HG02798 (cell line): ENCODE measurements around the gene MRPL52.
"Not testable (repeated sequence)": the region's sequence is repeated elsewhere in the genome, so short reads cannot be mapped to it uniquely, and the experiment has no call there.

ENCODE experiments used
- ATAC-seq: cut with Tn5 transposase; IDR thresholded peaks from one replicate; pipeline ENCODE4 v1.9.1; 2021; ENCODE audit warnings: mild to moderate bottlenecking; ENCODE audit not compliant: unreplicated experiment, poor library complexity

Gene MRPL52

DNA sequence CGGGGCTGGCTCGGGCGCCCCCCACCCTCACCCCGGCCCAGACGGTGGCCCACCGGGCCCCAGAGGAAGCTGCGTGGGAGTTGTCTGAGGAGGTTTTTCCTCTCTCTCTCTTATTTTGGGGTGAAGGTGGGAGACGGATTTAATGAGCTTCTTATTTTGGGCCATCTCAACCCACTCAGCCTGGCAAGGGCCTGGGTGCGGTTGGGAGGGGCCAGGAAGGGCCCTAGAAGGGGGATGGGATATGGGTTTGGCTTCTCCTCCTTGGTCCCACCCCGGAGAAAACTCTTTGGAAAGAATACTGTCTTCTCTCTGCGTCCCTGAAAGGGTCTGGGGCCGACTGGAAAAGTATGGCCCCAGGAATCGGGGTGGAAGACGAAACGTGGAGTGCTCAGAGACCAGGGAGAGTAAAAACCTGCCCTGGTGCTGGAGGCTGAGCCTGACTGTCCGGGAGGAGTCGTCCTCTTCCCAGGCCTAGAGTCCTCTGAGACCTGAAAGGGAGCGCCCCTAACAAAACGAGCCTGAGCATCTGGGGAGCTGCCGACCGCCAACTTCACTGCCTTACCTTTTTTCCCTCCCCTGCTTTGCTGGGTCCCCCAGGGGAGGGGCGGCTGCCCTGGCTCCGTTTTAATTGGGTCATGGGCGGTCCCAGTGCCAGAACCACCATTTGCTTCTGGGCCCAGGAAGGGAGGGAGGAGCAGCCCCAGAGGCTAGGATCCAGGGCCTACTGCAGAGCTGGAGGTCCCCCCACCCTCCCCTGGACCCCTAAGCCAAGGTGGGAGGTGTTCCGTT is 8.3 kb downstream of the MRPL52 start:
- no peak for ATAC-seq

DNA sequence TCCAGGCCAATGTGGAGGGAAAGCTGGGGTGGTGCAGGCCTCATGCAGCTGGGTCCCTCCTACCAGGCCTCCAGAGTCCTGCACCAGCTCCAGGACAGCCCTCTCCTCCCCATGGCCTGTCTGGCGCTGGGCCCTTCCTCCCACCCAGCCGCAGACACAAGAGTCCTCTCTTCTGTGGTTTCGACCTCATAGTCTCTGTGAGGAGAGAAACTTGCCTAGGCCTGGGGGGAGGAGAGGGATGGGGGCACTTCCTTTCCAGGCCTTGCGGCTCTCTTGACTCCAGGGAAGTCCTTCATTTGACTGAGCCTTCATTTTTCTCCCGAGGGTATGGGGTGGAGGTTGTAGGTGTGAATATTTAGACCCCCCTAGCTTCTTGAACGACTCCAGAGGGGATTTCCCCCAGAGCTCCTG is 8.9 kb downstream of the MRPL52 start:
- ATAC-seq: no peak

DNA sequence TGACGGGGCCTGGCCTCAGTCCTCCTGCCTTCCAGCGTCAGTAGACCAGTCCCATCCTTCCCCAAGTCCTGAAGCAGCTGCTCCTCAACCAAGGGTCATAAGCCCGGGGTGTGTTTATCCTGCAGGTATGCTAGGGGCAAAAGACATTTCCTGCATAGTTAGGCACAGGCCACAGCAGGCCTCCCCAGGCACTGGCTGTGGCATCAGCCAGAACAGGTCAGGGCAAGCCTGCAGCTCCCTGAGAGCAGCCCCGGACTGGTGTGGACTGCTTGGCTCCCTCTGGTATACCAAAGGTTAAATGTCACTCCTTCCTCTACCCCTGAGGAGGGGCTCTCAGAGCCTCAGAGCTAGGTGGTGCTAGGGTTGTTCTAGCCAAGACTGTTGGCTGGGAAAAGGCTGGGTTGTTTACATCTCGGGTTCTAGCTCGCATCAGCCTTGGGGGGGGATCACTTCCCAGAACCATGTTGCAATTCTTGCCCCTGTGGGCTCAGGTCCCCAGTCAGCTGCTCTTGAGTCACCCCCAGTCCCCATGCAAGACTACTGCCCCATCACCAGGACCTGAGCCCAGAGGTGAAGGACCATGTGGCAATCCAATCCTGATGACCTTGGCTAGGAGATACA is 9.6 kb downstream of the MRPL52 start:
- no peak for ATAC-seq

DNA sequence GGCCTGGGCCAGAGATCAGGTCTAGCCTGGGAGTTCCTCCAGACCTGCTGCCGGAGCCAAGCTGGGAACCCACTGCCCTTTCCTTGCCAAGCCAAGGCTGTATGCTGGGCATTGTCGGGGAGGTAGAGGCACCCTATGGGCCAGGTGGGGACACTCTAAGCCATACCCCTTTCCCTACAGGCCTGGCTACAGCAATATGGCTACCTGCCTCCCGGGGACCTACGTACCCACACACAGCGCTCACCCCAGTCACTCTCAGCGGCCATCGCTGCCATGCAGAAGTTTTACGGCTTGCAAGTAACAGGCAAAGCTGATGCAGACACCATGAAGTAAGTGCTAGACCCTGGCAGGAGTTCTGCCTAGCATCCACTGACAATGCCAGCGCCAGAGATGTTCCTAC is 11.6 kb downstream of the MRPL52 start:
- no peak for ATAC-seq

DNA sequence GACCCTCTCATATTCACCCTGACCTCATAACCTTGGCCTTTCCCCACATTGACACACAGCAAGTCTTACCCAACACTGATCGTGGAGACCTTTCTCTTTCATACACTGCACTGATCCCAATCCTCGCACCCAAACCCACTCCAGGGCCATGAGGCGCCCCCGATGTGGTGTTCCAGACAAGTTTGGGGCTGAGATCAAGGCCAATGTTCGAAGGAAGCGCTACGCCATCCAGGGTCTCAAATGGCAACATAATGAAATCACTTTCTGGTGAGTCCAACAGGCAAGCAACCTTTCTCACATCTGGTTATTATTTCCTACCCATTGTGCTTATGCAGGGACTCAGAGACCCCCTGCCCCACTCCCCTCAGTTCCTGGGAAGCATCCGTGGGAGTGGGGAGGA is 12.1 kb downstream of the MRPL52 start:
- no peak for ATAC-seq

DNA sequence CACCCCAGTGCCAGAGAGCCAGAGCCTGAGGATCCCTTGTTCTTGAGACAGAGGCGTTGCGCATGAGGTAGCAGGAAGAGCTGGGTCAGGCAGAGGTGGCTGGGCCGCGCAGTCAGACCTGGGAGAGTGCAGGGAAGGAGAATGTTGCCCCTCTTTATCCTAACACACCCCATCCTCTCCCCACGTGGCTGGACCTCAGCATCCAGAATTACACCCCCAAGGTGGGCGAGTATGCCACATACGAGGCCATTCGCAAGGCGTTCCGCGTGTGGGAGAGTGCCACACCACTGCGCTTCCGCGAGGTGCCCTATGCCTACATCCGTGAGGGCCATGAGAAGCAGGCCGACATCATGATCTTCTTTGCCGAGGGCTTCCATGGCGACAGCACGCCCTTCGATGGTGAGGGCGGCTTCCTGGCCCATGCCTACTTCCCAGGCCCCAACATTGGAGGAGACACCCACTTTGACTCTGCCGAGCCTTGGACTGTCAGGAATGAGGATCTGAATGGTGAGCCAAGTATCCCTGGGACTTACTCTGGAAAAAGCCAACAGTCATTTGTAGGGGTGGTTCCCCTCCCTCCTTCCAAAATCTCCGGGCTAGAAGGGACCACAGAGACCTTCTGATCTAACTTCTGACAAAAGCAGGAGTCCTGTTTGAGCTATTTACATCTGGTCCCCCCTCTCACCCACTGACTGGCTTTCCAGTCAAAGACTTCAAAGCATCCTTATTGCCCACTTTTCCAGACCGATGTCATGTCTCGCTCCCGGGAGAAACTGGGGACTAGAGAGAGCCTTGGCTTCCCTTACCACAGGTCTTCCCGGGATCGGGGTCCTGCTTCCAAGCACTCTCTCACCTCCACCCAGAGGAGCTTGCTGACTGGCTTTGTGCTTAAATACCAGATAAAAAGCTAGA is 12.8 kb downstream of the MRPL52 start:
- no peak for ATAC-seq

DNA sequence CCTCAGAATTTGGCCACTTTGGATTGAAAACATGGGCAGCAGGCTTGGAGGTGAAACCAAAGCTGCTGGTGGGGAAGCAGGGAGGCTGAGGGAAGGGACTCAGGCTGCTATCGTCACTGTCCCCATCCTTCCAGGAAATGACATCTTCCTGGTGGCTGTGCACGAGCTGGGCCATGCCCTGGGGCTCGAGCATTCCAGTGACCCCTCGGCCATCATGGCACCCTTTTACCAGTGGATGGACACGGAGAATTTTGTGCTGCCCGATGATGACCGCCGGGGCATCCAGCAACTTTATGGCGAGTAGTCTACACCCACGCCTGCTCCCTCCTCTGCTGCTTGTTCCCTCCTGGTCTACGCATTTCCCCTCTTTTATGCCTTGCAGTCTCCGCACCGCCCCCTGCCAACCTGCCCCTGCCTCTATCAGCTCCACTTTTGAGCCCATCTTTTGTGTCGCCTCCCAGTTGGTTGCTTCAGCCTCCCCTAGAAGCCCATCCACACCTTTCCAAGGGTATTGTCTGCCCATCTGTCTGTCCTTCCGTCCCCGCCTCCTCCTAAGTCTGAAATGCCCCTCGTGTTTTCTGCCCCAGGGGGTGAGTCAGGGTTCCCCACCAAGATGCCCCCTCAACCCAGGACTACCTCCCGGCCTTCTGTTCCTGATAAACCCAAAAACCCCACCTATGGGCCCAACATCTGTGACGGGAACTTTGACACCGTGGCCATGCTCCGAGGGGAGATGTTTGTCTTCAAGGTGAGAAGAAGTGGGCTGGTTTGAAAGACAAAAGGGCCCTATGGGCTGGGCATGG is 13.6 kb downstream of the MRPL52 start:
- no peak for ATAC-seq

DNA sequence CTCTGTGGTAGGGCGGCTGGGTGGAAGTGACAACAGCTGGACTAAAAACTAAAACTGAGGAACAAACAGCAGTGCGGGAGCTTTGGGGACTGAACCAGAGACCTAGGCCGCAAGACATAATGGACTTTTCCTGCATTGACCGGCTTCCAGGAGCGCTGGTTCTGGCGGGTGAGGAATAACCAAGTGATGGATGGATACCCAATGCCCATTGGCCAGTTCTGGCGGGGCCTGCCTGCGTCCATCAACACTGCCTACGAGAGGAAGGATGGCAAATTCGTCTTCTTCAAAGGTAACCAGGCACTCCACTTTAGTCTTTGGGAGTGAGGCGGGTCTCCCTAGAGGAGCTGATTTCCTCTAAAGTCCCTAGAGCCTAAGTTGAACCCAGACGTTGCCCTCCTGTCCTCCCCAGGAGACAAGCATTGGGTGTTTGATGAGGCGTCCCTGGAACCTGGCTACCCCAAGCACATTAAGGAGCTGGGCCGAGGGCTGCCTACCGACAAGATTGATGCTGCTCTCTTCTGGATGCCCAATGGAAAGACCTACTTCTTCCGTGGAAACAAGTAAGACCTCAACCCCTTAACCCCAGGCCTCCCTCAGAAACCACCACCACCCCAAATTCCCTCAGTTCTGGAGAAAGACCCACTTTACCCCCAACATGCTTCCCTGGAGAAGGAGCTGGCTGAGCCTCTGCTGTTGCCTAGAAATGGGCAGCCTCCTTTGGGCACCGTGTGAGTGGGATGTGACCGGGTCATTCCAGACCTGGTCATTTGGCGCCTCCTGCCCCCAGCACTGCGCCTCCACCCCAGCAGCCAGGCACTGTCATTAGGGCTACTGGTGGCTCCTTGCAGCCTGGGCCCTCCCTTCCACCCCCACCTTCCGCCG is 14.8 kb downstream of the MRPL52 start:
- no peak for ATAC-seq

DNA sequence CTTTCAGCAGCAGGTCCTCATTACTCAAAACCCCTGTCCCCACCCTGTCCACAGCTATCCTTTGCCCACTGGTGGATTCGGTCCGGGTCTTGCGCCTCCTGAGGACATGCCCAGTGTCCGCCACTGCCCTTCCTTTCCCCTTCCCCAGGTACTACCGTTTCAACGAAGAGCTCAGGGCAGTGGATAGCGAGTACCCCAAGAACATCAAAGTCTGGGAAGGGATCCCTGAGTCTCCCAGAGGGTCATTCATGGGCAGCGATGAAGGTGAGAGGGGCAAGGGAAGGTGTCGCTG is 15.4 kb downstream of the MRPL52 start:
- ATAC-seq: no peak

DNA sequence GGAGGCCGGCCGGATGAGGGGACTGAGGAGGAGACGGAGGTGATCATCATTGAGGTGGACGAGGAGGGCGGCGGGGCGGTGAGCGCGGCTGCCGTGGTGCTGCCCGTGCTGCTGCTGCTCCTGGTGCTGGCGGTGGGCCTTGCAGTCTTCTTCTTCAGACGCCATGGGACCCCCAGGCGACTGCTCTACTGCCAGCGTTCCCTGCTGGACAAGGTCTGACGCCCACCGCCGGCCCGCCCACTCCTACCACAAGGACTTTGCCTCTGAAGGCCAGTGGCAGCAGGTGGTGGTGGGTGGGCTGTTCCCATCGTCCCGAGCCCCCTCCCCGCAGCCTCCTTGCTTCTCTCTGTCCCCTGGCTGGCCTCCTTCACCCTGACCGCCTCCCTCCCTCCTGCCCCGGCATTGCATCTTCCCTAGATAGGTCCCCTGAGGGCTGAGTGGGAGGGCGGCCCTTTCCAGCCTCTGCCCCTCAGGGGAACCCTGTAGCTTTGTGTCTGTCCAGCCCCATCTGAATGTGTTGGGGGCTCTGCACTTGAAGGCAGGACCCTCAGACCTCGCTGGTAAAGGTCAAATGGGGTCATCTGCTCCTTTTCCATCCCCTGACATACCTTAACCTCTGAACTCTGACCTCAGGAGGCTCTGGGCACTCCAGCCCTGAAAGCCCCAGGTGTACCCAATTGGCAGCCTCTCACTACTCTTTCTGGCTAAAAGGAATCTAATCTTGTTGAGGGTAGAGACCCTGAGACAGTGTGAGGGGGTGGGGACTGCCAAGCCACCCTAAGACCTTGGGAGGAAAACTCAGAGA is 16.3 kb downstream of the MRPL52 start:
- ATAC-seq: no peak

DNA sequence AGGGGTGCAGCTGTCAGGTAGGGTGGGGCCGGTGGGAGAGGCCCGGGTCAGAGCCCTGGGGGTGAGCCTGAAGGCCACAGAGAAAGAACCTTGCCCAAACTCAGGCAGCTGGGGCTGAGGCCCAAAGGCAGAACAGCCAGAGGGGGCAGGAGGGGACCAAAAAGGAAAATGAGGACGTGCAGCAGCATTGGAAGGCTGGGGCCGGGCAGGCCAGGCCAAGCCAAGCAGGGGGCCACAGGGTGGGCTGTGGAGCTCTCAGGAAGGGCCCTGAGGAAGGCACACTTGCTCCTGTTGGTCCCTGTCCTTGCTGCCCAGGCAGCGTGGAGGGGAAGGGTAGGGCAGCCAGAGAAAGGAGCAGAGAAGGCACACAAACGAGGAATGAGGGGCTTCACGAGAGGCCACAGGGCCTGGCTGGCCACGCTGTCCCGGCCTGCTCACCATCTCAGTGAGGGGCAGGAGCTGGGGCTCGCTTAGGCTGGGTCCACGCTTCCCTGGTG is 17.2 kb downstream of the MRPL52 start:
- no peak for ATAC-seq

DNA sequence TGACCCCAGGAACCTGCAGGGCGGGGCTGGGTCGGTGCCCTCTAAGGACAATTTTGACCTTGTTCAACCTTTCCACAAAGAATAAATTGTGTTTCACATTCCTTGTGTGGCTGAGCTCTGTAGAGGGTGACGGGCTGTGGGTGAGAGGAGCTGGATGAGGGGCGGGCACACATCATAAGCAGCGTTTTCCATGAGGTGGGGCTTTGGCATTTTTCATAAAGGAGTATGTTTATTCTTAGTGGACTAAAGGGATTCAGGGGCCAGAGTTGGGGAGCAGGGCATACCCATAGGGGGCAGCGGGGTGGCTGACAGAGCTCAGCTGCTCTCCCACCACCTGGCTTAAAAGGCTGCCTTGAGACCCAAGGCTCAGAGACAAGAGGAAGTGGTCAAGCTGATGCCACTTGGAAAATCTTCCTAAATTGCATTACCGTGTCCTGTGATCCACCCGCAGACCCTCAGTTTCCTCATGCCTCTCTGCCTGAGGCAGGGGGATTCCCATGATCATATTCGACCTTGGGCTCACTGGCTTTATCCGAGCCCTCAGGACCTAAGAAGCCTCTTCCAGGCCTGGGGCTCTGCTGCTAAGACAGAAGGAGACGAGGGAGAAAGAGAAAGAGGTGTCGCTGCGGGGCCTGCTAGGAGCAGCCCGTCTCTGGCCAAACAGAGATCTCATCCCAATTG is 18.1 kb downstream of the MRPL52 start:
- no peak for ATAC-seq

DNA sequence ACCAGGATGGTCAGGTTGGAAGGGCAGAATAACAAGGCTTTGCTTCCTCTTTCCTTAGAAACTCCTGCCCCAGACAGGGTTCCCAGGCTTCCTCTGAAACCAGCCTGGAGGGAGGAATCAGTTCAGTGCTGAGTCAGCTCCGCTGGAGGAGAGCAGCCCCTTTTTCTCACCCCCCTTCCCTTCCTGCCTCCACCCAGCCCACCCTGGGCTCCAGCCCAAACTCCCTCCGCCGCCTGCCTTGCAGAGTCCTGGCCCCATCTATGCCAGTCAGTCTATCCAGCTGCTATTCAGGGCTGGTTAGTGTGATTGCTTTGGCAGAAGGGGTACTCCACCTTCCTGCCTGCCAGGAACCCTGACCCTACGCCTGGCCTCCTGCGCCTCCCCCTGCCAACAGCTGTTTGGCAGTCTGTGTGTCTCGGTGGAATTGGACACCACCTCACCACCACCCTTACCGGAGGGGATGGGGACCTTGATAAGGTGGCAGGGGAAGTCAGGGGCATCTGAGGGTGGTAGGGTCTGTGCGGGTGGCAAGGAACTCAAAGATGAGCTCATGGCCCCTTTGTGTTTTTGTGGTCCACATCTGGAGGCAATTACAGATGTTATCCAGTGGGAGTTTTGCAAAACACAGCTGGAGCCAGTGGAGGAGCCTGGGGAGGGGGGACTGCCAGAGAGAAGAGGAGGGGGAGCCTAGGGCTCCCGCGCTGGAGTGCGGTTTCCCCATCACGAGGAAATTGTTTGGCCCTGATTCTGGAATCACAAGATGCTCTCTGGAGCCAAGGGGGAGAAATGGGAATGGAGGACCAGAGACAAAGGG is 18.9 kb downstream of the MRPL52 start:
- no peak for ATAC-seq

DNA sequence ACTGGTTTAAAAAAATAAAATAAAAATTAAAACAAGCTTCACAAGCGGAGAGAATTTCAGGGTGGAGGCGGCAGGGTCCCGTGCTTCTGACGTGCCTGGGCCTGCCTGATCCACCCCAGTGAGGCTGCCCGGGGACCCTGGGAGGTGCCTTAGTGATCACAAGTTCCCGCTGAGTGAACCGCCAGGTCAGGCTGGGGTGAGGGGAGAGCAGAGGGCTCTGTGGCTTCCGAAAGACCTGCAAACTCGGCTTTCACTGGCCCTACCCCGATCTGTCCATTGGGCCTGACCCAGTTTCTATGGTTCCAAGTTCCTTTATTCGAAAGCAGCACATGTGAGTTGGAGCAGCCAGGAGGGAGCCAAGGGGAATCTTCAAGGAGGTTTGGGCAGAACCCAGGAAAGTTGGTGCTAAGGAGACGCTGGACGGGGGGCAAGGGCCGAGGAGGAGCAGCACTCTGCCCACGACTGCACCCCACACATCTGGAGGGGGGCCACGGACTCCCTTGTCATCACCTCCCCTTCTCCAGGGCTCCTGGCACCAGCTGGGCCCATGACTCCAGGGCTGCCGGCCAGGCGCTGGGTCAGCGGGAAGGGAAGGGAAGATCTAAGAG is 19.6 kb downstream of the MRPL52 start:
- ATAC-seq: no peak

DNA sequence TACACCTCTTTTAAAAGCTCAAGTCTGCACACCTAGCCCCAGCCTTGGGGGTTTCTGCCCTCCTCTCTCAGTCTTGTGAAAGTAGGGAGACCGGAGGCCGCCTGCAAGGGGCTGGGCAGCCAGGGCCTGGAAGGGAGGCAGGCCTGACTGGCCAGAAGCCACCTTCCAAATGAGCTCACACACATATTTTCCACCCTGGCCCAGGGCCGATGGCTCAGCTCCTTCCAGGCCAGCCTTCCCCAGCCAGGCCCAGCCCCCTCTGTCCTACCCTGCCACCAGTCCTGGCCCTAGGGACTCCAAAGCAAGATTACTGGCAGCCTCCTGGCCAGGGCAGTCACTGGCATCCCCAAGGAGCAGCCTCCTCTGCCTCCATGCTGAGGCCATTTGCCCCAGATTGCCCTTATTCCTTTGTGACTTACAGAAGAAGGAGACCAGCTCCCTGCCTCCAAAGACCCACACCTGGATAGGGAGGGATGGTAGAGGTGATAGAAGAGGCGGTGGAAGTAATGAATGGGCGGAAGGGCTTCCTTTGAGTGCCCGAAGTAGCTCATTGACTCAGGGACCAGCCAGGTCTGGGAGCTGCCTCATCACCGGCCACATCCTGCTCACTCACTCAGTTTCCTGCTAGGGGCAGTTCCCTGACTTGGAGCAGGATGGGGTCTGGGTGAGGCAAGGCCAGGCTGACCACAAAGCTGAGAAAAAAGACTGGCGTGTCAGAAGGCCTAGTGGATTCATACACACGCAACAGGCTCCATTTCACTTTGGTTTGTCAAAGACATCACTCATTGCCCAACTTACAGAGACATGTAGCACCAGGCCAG is 21.5 kb downstream of the MRPL52 start:
- ATAC-seq: no peak

DNA sequence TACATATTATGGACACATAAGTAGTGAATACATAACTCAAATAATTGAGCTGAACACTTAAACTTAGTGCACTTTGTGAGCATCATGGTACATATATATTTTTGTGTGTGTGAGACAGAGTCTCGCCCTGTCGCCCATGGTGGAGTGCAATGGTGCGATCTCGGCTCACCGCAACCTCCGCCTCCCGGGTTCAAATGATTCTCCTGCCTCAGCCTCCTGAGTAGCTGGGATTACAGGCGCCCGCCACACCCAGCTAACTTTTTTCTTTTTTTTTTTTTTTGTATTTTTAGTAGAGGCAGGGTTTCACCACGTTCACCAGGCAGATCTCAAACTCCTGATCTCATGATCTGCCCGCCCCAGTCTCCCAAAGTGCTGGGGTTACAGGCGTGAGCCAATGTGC is 22.5 kb downstream of the MRPL52 start:
- ATAC-seq: not testable (repeated sequence)
